K562 (cell line): ENCODE results near the gene LIPN. TPM values are rescaled to one million over a fixed set of nuclear protein-coding genes. Genes with fewer than 3 reads are reported as not detected.

ENCODE experiments used
- AFF1 ChIP-seq, 2 experiments: fragments of 450-650 bp; IDR thresholded peaks; 2 replicates each; pipeline ENCODE4 v1.6.1; 2018; ENCODE audit warnings: mild to moderate bottlenecking in 2 of 2, low read depth in 1 of 2; ENCODE audit not compliant: partially characterized antibody in 2 of 2
- COPS2 ChIP-seq: fragments of 450-650 bp; conservative IDR thresholded peaks from 2 replicates; pipeline ENCODE4 v1.6.1; 2016; ENCODE audit warnings: mild to moderate bottlenecking, moderate library complexity
- HMGXB4 ChIP-seq: sonication (generic); formaldehyde crosslinking; IDR thresholded peaks from 2 replicates; pipeline ENCODE4 v1.8.1; 2023; ENCODE audit warnings: mild to moderate bottlenecking, missing genetic modification reagents
- polyA plus RNA-seq, 8 experiments: library from polyadenylated mRNA; depleted of rRNA in 4 of 8; stranded (reverse) in 5 of 8; unstranded in 3 of 8; fragments of >200 nt; fragmentation: Nextera tagmentation in 2 of 8; fragmentation: Illumina TruSeq in 1 of 8; extraction: Ambion mirVana in 2 of 8; extraction: Trizol in 1 of 8; gene quantifications; 2 replicates each; pipeline versions ENCODE4 v1.2.1 to v1.2.3, GENCODE V29; 2011 to 2014; ENCODE audit warnings: inconsistent platforms in 1 of 8, missing spikeins in 1 of 8
- total RNA-seq, 7 experiments: library from RNA; depleted of rRNA in 6 of 7; stranded (reverse); fragments of >200 nt in 6 of 7; fragmentation: Illumina TruSeq in 2 of 7; extraction: Trizol in 2 of 7; gene quantifications; 2 replicates each; pipeline versions ENCODE4 v1.2.1 to v1.2.3, GENCODE V29; 2011 to 2021; ENCODE audit warnings: low replicate concordance in 1 of 7
- TF ChIP-seq, protein P1 (sequence below), 2 experiments: IDR thresholded peaks in 1 of 2; conservative IDR thresholded peaks in 1 of 2; 2 replicates each; pipeline ENCODE4 v1.6.1; 2016; ENCODE audit warnings: low read depth in 2 of 2, mild to moderate bottlenecking in 1 of 2, missing compliant biosample characterization in 1 of 2, missing genetic modification characterization in 1 of 2, moderate library complexity in 1 of 2

LIPN gene
- total and polyA plus RNA-seq, 9 of the 15 experiments (the other 6 are each of a cell fraction or from before 2014, with no cell fraction given): not detected

GRCh38 chr10:88759366-88760101, at the start of gene LIPN (continued):
- TF ChIP-seq, protein P1, sequence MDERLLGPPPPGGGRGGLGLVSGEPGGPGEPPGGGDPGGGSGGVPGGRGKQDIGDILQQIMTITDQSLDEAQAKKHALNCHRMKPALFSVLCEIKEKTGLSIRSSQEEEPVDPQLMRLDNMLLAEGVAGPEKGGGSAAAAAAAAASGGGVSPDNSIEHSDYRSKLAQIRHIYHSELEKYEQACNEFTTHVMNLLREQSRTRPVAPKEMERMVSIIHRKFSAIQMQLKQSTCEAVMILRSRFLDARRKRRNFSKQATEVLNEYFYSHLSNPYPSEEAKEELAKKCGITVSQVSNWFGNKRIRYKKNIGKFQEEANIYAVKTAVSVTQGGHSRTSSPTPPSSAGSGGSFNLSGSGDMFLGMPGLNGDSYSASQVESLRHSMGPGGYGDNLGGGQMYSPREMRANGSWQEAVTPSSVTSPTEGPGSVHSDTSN (CRISPR knock-in tag; IDR thresholded peaks at IDR 0.05; ENCODE audit: low read depth): no peak
- TF ChIP-seq, protein P1 (tag; conservative IDR thresholded peaks at IDR 0.05; ENCODE audit: low read depth): no peak
- TF ChIP-seq COPS2: no peak
- no peak for TF ChIP-seq AFF1 (IDR thresholded peaks at IDR 0.05; ENCODE audit: low read depth in 1 of 2, partially characterized antibody in 2 of 2)
- no peak for TF ChIP-seq HMGXB4 (CRISPR knock-in tag)
